ENCODE data around the gene ATP5PD. TPM values are rescaled to one million over a fixed set of nuclear protein-coding genes. Genes with fewer than 3 reads are reported as not detected.

Gene ATP5PD
- total RNA-seq, 1 experiment from 2014 or later, result 383 TPM

DNA sequence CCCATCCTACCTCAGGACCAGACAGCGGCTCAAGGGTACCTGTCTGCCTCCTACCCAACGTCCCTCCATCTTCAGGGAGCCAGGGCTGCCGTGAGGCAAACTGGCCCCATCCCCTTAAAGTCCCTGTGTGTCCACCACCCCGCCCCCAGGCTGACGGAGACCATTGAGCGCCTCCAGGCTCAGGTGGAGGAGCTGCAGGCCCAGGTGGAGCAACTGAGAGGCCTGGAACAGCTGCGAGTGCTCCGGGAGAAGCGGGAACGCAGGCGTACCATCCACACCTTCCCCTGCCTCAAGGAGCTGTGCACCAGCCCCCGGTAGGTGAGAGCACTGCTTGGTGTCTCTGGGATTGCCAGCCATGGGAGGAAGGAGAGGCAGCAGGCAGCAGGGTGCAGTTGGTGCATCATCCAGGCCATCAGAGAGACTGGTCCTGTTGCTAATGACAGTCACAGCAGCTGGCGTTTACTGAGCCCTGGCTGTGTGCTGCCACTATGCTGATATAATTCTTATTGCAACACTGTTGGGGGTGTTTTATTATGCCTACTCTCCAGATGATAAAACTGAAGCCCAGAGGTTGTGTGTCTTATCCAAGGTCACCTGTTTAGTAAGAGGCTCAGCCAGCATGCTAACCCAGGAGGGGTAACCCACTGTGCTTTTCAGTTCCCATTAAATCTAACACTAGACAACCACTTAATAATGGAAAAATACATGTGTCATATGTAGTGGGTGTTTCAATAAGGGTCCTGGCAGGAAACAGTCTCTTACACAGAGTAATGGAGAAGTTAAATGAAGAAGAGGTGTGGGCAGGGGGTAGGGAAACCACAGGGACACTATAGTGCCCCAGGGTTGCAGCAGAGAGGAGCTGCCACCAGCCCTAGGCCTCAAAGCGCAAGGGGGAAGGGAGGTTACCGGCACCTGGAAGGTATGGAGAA, 44.6 kb downstream of the ATP5PD start:
- POLR2A ChIA-PET, result no interaction called here
- no peak for ATAC-seq

GRCh38 chr17:74999523-74999922, 47.2 kb downstream of the ATP5PD start:
- no peak overlapping the region for H3K27ac Mint-ChIP-seq
- H3K4me1 Mint-ChIP-seq, result no peaks in the 10 kb centered on the region
- ATAC-seq, result no peak
- no peaks in the 10 kb centered on the region for H3K9me3 Mint-ChIP-seq
- no peak for TF ChIP-seq OVOL2 (CRISPR knock-in tag; IDR thresholded peaks at IDR 0.05; ENCODE audit: borderline replicate concordance)
- TF ChIP-seq ERG (CRISPR knock-in tag; IDR thresholded peaks at IDR 0.05), result no peak
- TF ChIP-seq FOXJ3 (CRISPR knock-in tag; IDR thresholded peaks at IDR 0.05; ENCODE audit: borderline replicate concordance), result no peak
- no peak for TF ChIP-seq ZNF121 (CRISPR knock-in tag; IDR thresholded peaks at IDR 0.05)
- TF ChIP-seq, protein P1, sequence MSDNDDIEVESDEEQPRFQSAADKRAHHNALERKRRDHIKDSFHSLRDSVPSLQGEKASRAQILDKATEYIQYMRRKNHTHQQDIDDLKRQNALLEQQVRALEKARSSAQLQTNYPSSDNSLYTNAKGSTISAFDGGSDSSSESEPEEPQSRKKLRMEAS (CRISPR knock-in tag; IDR thresholded peaks at IDR 0.05), result no peak
- no peak for TF ChIP-seq CTCF (IDR thresholded peaks at IDR 0.05)
- no peak for TF ChIP-seq MYBL2 (CRISPR knock-in tag; IDR thresholded peaks at IDR 0.05)
- no peak for TF ChIP-seq NR1H2 (CRISPR knock-in tag; IDR thresholded peaks at IDR 0.05)
- TF ChIP-seq RORB (CRISPR knock-in tag; IDR thresholded peaks at IDR 0.05), result no peak
- TF ChIP-seq, protein P2, sequence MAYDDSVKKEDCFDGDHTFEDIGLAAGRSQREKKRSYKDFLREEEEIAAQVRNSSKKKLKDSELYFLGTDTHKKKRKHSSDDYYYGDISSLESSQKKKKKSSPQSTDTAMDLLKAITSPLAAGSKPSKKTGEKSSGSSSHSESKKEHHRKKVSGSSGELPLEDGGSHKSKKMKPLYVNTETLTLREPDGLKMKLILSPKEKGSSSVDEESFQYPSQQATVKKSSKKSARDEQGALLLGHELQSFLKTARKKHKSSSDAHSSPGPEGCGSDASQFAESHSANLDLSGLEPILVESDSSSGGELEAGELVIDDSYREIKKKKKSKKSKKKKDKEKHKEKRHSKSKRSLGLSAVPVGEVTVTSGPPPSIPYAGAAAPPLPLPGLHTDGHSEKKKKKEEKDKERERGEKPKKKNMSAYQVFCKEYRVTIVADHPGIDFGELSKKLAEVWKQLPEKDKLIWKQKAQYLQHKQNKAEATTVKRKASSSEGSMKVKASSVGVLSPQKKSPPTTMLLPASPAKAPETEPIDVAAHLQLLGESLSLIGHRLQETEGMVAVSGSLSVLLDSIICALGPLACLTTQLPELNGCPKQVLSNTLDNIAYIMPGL (CRISPR knock-in tag; IDR thresholded peaks at IDR 0.05), result no peak
- TF ChIP-seq JUN (CRISPR knock-in tag; IDR thresholded peaks at IDR 0.05), result no peak
- TF ChIP-seq NFATC4 (CRISPR knock-in tag; IDR thresholded peaks at IDR 0.05), result no peak
- no peak for TF ChIP-seq NFE2L1 (CRISPR knock-in tag; IDR thresholded peaks at IDR 0.05)
- TF ChIP-seq ATF1 (CRISPR knock-in tag; IDR thresholded peaks at IDR 0.05), result no peak
- CTCF ChIA-PET, result interaction anchor here (0.6 to 2.0 kb wide), 4 partner anchors 13 to 1343 kb away, joined by 3 to 7 read pairs (median 4); partner anchors contain the start of gene MRPL58
- POLR2A ChIA-PET, result interaction anchor here (1.0 kb wide), 1 partner anchor 25 kb away, joined by 3 read pairs; no protein-coding TSS in a partner anchor
- no peak for DNase-seq (ENCODE audit: low spot score)
- no peaks in the 10 kb centered on the region for H3K27me3 Mint-ChIP-seq (ENCODE audit: low read depth)
- H3K4me3 Mint-ChIP-seq, result no peak overlapping the region
- peaks cover 12% of the 10 kb centered on the region for H3K36me3 Mint-ChIP-seq

More for the DNA sequence above, 44.6 kb downstream of the ATP5PD start:
- CTCF ChIA-PET, result interaction anchor here (0.6 to 2.1 kb wide), 14 partner anchors 10 to 107 kb away, joined by 3 to 21 read pairs (median 4); partner anchors contain the start of genes CDR2L, HID1 and MRPL58
- Mint-ChIP-seq H3K27ac (no peak overlapping the region), H3K4me1 (no peaks in the 10 kb centered on the region), H3K4me3 (no peak overlapping the region), H3K36me3 (peaks cover 12% of the 10 kb centered on the region), H3K27me3 (ENCODE audit: low read depth) (no peaks in the 10 kb centered on the region), H3K9me3 (no peaks in the 10 kb centered on the region)
- DNase-seq (ENCODE audit: low spot score), result no peak
- TF ChIP-seq CBFB (CRISPR knock-in tag; IDR thresholded peaks at IDR 0.05; ENCODE audit: low read depth) (no peak), FOXP1 (CRISPR knock-in tag; IDR thresholded peaks at IDR 0.05; ENCODE audit: borderline replicate concordance) (no peak)

DNA sequence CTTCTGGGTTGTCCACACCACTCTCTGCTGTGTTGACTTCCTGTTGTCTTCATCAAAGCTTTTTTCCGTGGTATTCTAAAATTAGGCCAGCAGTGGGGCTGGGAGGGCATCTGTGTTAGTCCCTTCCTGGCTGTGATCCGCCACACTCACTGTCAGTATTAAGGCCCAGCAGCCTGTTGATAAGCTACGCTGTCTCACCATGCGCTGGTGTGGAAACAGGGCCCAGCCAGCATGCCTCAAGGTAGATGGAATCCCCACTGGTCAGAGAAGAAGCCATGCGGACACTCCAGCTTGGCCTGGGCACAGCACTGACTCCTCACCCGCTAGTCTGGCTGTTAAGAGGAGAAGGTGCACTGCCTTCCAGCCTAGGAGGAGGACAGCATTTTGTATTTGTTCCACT, 48.0 kb downstream of the ATP5PD start:
- ChIA-PET POLR2A (no interaction called here), CTCF (interaction anchor here (1.0 to 2.0 kb wide), 4 partner anchors 10 to 35 kb away, joined by 3 to 7 read pairs (median 4); partner anchors contain the start of gene MRPL58)
- ATAC-seq (no peak), DNase-seq (ENCODE audit: low spot score) (no peak)
- no peaks in the 10 kb centered on the region for H3K4me1 Mint-ChIP-seq
- no peaks in the 10 kb centered on the region for H3K27me3 Mint-ChIP-seq (ENCODE audit: low read depth)
- H3K9me3 Mint-ChIP-seq, result no peaks in the 10 kb centered on the region
- H3K36me3 Mint-ChIP-seq, result peaks cover 12% of the 10 kb centered on the region
- H3K4me3 Mint-ChIP-seq, result no peak overlapping the region
- 0 out of 2 replicates have a peak overlapping the region, but pooled peaks have one; percentile 35 for H3K27ac Mint-ChIP-seq
- TF ChIP-seq NR3C1 (CRISPR knock-in tag; conservative IDR thresholded peaks at IDR 0.05; ENCODE audit: low read depth) (no peak), NFE2L1 (CRISPR knock-in tag; IDR thresholded peaks at IDR 0.05) (no peak), CREM (CRISPR knock-in tag; IDR thresholded peaks at IDR 0.05) (no peak), CBFB (CRISPR knock-in tag; IDR thresholded peaks at IDR 0.05; ENCODE audit: low read depth) (no peak), SP1 (CRISPR knock-in tag; conservative IDR thresholded peaks at IDR 0.05) (no peak)
- TF ChIP-seq, protein P3, sequence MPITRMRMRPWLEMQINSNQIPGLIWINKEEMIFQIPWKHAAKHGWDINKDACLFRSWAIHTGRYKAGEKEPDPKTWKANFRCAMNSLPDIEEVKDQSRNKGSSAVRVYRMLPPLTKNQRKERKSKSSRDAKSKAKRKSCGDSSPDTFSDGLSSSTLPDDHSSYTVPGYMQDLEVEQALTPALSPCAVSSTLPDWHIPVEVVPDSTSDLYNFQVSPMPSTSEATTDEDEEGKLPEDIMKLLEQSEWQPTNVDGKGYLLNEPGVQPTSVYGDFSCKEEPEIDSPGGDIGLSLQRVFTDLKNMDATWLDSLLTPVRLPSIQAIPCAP (CRISPR knock-in tag; IDR thresholded peaks at IDR 0.05), result no peak
- TF ChIP-seq, protein P4, sequence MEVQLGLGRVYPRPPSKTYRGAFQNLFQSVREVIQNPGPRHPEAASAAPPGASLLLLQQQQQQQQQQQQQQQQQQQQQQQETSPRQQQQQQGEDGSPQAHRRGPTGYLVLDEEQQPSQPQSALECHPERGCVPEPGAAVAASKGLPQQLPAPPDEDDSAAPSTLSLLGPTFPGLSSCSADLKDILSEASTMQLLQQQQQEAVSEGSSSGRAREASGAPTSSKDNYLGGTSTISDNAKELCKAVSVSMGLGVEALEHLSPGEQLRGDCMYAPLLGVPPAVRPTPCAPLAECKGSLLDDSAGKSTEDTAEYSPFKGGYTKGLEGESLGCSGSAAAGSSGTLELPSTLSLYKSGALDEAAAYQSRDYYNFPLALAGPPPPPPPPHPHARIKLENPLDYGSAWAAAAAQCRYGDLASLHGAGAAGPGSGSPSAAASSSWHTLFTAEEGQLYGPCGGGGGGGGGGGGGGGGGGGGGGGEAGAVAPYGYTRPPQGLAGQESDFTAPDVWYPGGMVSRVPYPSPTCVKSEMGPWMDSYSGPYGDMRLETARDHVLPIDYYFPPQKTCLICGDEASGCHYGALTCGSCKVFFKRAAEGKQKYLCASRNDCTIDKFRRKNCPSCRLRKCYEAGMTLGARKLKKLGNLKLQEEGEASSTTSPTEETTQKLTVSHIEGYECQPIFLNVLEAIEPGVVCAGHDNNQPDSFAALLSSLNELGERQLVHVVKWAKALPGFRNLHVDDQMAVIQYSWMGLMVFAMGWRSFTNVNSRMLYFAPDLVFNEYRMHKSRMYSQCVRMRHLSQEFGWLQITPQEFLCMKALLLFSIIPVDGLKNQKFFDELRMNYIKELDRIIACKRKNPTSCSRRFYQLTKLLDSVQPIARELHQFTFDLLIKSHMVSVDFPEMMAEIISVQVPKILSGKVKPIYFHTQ (CRISPR knock-in tag; IDR thresholded peaks at IDR 0.05), result no peak

Measured in WTC11 (cell line).